HG02943 (cell line): ENCODE data around the gene AASDH.
A peak's percentile ranks its signal among the peaks of the same experiment; 100 is the strongest.

Source experiments
- ATAC-seq: cut with Tn5 transposase; IDR thresholded peaks from one replicate; pipeline ENCODE4 v1.9.1; 2021; ENCODE audit warnings: mild to moderate bottlenecking, low read depth, moderate library complexity; ENCODE audit not compliant: unreplicated experiment

AASDH gene

GRCh38 chr4:56317749-56318148 is 69.5 kb downstream of the AASDH start:
- no peak for ATAC-seq

DNA sequence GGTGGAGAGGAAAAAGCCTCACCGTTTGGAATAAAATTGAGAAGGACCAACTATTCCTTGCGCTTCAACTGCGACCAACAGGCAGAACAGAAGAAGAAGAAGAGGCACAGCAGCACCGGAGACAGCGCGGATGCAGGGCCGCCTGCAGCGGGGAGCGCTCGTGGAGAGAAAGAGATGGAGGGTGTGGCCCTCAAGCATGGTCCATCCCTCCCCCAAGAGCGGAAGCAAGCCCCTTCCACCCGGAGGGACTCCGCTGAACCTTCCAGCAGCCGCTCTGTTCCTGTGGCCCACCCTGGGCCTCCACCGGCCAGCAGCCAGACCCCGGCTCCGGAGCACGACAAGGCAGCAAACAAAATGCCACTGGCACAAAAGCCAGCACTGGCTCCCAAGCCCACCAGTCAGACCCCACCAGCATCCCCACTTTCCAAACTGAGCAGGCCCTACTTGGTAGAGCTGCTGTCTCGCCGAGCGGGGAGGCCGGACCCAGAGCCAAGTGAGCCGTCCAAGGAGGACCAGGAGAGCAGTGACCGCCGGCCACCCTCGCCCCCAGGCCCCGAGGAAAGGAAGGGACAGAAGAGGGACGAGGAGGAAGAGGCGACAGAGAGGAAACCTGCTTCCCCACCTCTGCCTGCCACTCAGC is 71.2 kb downstream of the AASDH start:
- ATAC-seq = no peak

- no peak for ATAC-seq
These were observed 71.7 kb downstream of the AASDH start for GRCh38 chr4:56315543-56315942.

DNA sequence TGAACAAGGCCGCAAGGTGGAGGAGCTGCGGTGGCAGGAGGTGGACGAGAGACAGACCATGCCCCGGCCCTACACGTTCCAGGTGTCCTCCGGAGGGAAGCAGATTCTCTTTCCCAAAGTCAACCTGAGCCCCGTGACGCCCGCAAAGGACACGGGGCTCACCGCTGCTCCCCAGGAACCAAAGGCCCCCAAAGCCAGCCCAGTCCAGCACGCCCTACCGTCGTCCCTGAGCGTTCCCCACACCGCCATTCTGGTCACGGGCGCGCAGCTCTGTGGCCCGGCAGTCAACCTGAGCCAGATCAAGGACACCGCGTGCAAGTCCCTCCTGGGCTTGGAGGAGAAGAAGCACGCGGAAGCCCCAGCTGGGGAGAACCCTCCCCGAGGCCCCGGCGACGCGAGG is 72.2 kb downstream of the AASDH start:
- no peak for ATAC-seq

DNA sequence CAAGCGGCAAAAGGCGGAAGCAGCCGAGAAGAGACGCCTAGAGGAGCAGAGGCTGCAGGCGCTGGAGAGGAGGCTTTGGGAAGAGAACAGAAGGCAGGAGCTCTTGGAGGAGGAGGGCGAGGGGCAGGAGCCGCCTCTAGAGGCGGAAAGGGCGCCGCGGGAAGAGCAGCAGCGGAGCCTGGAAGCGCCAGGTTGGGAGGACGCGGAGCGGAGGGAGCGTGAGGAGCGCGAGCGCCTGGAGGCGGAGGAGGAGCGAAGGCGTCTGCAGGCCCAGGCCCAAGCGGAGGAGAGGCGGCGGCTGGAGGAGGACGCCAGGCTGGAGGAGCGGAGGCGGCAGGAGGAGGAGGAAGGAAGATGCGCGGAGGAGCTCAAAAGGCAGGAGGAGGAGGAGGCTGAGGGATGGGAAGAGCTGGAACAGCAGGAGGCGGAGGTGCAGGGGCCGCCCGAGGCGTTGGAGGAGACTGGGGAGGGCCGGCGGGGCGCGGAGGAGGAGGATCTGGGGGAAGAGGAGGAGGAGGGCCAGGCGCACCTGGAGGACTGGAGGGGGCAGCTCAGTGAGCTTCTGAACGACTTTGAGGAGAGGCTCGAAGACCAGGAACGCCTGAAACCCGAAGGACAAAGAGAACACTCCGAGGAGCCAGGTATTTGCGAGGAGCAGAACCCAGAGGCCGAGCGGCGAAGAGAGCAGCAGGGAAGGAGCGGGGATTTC is 72.9 kb downstream of the AASDH start:
- ATAC-seq = no peak

- ATAC-seq = no peak
These were observed 74.2 kb downstream of the AASDH start for GRCh38 chr4:56313132-56313531.

DNA sequence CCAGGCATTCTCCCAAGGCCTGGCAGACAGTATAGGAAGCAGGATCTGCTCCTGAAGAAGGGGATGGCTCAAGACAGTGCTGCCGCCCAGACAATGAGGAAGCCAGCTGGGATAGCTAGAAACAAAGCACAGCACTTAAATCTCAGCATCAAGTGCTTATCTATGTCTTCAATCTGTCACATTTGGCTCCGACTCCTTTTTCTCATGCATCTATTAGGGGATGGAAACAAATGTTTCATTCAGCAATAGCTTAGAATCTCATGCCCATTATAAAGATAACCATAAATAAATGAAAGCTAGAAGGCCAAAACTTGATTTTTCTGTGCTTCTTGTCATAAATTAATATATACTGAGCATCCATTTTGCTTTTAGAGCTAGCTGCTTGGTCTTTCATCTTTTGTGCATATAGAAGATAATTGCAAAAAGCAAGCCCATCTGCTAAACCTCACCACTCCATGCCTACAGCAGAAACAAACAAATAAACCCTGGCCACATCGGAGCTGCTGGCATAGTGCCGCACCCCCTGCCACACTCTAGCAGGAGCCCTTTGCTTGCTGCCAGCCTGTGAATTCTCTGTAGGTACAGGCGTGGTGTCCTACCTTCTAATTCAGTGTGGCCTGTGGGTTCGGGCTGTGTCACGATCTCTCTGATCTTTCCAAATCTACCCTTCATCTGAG is 75.9 kb downstream of the AASDH start:
- no peak for ATAC-seq

- ATAC-seq = no peak
These were observed 76.7 kb downstream of the AASDH start for GRCh38 chr4:56310401-56311125.

DNA sequence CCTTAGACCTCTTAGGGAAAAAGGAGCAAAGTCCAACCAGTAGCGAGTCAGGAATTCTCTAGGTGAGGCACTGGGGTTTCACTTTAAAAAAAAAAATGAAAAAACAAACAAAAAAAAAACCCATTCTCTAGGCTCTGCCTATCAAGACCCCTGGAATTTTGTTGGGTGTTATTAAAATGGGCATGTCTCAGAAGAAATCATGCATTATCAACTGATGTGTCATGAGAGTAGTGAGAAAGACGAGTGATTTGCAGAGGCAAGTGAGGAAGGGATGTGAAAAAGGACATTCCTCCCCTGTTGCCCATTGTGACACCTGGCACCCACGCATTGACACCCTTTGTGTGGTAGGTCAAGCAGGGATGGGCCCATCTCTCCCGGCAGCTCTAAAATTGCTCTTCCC is 78.9 kb downstream of the AASDH start:
- no peak for ATAC-seq

DNA sequence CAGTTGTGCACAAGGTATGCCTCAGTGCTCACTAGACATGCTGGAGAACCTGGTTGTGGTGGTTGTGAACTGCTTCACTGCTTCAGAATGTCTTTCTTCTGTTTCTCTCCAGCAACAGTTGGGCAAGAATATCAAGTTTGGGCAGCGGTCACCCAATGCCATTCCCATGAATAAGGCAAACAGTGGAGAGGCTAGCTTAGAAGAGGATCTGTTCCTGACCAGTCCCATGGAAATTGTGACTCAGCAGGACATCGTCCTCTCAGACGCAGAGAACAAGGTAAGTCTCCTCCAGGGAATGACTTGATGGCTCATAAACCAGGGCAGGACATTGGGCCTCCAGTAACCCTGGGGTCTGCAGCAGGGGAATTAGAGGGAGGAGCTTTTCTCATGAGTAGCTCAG is 79.9 kb downstream of the AASDH start:
- no peak for ATAC-seq

DNA sequence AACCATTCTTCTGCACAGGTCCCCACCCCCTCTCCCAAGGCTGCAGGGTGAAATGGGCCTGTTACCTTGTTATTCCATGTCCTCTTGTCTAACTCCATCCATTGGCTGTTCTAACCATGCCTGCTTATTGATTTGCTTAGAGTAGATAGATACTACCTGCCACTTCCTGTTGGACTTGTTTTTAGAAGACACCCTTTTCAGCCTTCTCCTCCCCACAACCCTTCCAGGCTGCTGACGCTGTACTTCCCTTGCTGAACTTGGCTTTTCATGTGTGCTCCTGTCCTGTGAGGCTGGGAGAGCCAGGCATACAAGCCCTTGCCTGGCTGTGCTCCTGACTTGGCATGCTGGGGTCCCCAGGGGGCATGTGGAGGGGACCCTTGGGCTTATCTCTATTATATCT is 81.9 kb downstream of the AASDH start:
- ATAC-seq = no peak

DNA sequence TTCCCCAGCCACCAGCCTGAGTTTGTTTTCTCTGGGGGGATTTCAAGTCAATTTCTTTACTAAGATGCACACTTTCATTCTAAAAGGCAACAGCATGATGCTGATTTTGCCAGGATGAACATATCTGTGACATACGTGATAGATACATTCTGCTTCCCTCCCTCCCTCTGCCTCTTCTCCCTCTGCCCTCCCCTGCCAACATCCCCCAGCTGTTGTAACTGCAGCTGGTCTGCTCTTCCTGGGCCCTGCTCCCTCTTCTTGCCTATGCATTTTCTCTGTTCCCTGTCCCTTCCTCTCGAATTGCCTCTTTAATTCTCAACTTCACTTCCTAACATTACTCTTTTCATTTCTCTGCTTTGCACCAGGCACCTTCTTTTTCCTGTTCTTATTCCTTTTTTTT is 83.4 kb downstream of the AASDH start:
- ATAC-seq = no peak

DNA sequence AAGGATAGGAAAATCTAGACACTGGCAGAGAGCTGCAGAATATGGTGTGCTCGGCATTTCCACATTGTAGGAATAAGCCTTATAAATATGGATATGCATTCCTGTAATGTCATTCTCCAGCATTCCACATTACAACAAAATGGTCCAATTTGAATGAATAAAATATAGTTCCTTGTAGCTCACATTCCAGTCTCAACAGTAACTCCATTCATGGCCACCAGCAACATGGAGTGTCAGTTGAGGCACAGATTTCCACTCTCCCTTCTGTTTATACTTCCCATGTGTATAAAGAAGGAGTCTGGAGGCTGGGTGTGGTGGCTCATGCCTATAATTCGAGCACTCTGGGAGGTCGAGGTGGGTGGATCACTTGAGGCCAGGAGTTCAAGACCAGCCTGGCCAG is 84.5 kb downstream of the AASDH start:
- no peak for ATAC-seq

GRCh38 chr4:56301997-56302496 is 85.2 kb downstream of the AASDH start:
- ATAC-seq = no peak

GRCh38 chr4:56301181-56301996 is 85.9 kb downstream of the AASDH start:
- ATAC-seq = peak; percentile 73

DNA sequence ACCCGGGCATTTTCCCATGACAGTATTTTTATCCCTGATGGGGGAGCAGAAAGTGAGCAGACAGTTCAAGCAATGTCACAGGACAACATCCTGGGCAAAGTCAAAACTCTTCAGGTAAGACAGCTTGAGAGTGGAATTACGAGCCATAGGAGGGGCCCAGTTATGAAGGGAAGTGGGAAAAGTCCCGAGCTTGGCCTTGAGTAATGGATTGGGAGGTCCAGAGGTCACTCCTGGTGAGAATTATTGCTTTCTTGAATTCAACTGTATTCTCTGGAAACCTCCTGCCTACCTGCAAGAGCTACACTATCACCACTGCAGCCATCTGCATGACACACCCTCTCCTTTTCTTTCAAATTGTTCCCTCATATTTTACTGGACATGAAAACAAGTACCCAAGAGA is 89.1 kb downstream of the AASDH start:
- ATAC-seq = no peak

- no peak for ATAC-seq
These were observed 89.5 kb downstream of the AASDH start for GRCh38 chr4:56297776-56298175.

GRCh38 chr4:56296526-56296925 is 90.8 kb downstream of the AASDH start:
- no peak for ATAC-seq

DNA sequence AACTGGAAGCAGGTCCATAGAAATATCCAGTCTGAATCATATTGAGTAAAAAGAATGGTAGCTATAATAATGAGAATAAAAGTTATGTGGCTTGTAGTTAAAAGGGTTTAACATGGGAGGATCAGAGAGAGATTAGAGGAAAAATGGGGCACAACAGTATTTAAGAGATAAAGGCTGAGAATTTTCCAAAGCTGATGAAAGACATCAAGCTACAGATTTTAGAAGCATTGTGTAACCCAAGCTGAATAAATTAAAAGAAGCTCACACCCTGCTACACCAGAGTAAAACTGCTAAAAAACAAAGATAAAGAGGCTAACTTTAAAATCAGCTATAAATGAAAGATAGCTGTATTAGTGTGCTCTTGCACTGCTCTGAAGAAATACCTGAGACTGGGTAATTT is 94.2 kb downstream of the AASDH start:
- ATAC-seq = no peak

GRCh38 chr4:56289934-56290333 is 97.4 kb downstream of the AASDH start:
- ATAC-seq = no peak
